ENCODE results near the gene GRK7.

Gene GRK7

DNA sequence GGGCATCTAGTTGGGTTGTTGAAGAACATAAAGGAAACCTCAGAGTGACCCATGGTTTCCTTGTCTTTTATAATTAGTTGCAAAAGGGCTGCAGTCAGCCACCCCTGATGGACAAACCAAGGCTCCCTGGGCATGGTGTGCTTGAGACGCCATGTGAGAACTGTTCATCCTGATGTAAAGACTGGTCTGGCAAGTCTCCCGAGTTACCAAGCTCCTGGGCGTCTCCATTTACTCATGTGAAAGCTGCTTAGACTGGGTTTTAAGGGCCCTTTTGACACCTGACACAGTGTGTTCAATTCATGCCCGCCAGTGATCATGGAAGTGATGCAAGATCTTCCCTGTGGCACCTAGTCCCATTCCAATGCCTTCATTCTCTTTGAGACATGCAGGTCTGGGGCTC is 49.4 kb downstream of the GRK7 start:
- Histone ChIP-seq H3K27me3 (ENCODE audit: insufficient read depth, low read length) (peaks cover 6% of the 10 kb centered on the region; the same call in 1 of the 2 replicates), H3K36me3 (ENCODE audit: insufficient read depth, low read length) (no peaks in the 10 kb centered on the region), H3K4me2 (ENCODE audit: low read length) (no peak overlapping the region), H3K9me2 (ENCODE audit: low read depth, low read length) (no peaks in the 10 kb centered on the region), H2AFZ (ENCODE audit: low read length) (no peak overlapping the region), H3K9me3 (ENCODE audit: low read length) (peaks cover 4% of the 10 kb centered on the region; the same call in 1 of the 2 replicates), H3K9ac (ENCODE audit: low read length) (no peak overlapping the region), H3K79me2 (ENCODE audit: insufficient read depth, low read length) (no peaks in the 10 kb centered on the region), H3K27ac (ENCODE audit: low read depth, low read length, poor library complexity, severe bottlenecking) (no peak overlapping the region), H3F3A (ENCODE audit: insufficient read depth, low read length) (no peaks in the 10 kb centered on the region), H3K4me3 (ENCODE audit: low read depth, low read length, poor library complexity, severe bottlenecking) (no peak overlapping the region), H4K20me1 (ENCODE audit: insufficient read depth, low read length) (no peaks in the 10 kb centered on the region), H3K4me1 (ENCODE audit: insufficient read depth, low read length, severe bottlenecking) (no peaks in the 10 kb centered on the region)
- TF ChIP-seq, protein P1, sequence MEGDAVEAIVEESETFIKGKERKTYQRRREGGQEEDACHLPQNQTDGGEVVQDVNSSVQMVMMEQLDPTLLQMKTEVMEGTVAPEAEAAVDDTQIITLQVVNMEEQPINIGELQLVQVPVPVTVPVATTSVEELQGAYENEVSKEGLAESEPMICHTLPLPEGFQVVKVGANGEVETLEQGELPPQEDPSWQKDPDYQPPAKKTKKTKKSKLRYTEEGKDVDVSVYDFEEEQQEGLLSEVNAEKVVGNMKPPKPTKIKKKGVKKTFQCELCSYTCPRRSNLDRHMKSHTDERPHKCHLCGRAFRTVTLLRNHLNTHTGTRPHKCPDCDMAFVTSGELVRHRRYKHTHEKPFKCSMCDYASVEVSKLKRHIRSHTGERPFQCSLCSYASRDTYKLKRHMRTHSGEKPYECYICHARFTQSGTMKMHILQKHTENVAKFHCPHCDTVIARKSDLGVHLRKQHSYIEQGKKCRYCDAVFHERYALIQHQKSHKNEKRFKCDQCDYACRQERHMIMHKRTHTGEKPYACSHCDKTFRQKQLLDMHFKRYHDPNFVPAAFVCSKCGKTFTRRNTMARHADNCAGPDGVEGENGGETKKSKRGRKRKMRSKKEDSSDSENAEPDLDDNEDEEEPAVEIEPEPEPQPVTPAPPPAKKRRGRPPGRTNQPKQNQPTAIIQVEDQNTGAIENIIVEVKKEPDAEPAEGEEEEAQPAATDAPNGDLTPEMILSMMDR (IDR thresholded peaks at IDR 0.05; ENCODE audit: low read length), result no peak
- TF ChIP-seq EZH2 (IDR thresholded peaks at IDR 0.05; ENCODE audit: borderline replicate concordance, low read length), result no peak

Measured in OCI-LY1 (cell line).